ENCODE data around the gene CSAD. TPM values are rescaled to one million over a fixed set of nuclear protein-coding genes. Genes with fewer than 3 reads are reported as not detected.

Gene CSAD
- total RNA-seq, 1 experiment from 2014 or later: 32.3 TPM

DNA sequence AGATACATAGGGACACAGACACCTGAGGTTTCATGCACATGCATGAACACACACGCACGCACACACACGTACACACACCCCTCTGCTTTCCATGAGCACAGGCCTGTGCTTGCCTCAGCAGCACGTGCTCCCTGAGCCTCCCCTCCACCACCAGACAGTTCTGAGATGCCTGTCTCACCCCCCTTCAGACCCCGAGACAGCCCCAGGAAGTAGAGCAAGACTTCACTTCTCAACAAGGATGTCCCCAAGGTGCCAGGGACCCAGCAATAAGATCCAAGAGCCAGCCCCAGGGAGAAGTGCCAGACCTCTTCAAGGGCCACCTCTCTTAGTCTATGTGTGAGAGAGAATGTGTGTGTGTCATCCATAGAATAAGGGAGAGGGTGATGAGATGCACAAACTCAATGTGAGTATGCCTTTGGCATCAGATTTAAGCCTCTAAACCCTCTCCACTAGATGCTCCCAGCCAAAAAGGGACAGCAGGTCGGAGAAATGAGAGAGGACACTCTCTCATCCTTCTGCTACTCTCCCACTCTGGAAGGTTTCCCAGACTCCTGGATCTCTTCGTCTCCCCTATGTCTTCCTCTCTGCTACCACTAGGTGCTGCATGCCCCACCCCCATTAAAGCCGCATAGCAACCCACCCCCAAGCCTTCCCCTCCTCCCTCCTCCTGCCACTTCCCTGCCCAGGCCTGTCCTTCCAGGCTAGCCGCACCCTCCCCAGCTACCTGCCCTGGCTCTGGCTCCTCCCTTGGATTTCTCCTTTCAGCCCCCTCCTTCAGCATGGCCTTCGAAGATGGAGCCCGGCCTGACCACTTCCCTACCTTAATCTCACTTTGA lies 43.6 kb upstream of the CSAD start:
- Histone ChIP-seq H3K27me3 (replicated peaks; ENCODE audit: insufficient read depth, low read depth, low read length, poor library complexity) (no peaks in the 10 kb centered on the region), H3K36me3 (ENCODE audit: insufficient read depth, low read length, poor library complexity, severe bottlenecking) (no peaks in the 10 kb centered on the region), H3K4me3 (ENCODE audit: low read depth, low read length, poor library complexity, severe bottlenecking) (no peak overlapping the region), H3K4me1 (ENCODE audit: insufficient read depth, low read length, poor library complexity, severe bottlenecking) (peaks cover 43% of the 10 kb centered on the region), H3K9me3 (ENCODE audit: low read depth, low read length, poor library complexity, severe bottlenecking) (no peaks in the 10 kb centered on the region), H3K27ac (ENCODE audit: low read depth, low read length, poor library complexity, severe bottlenecking) (peak overlapping the region; percentile 53)
- intact Hi-C loops (cut with micrococcal nuclease; ENCODE audit: unreplicated experiment): loop anchor here (5.0 kb wide), 1 partner anchor 43 kb away; the partner anchor contains the start of gene ESPL1
- DNase-seq (ENCODE audit: low spot score): peak; percentile 50
- TF ChIP-seq, protein P1, sequence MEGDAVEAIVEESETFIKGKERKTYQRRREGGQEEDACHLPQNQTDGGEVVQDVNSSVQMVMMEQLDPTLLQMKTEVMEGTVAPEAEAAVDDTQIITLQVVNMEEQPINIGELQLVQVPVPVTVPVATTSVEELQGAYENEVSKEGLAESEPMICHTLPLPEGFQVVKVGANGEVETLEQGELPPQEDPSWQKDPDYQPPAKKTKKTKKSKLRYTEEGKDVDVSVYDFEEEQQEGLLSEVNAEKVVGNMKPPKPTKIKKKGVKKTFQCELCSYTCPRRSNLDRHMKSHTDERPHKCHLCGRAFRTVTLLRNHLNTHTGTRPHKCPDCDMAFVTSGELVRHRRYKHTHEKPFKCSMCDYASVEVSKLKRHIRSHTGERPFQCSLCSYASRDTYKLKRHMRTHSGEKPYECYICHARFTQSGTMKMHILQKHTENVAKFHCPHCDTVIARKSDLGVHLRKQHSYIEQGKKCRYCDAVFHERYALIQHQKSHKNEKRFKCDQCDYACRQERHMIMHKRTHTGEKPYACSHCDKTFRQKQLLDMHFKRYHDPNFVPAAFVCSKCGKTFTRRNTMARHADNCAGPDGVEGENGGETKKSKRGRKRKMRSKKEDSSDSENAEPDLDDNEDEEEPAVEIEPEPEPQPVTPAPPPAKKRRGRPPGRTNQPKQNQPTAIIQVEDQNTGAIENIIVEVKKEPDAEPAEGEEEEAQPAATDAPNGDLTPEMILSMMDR (conservative IDR thresholded peaks at IDR 0.05; ENCODE audit: low read depth, low read length): peak; percentile 35; the same call in 1 of the 2 replicates
- TF ChIP-seq EZH2 (IDR thresholded peaks at IDR 0.05; ENCODE audit: borderline replicate concordance, low read depth, low read length, poor library complexity, severe bottlenecking): no peak
- ChIA-PET CTCF (no interaction called here), POLR2A (ENCODE audit: low non-redundant PET) (no interaction called here)
- BruUV-seq (replicated peaks): no TSS peak

DNA sequence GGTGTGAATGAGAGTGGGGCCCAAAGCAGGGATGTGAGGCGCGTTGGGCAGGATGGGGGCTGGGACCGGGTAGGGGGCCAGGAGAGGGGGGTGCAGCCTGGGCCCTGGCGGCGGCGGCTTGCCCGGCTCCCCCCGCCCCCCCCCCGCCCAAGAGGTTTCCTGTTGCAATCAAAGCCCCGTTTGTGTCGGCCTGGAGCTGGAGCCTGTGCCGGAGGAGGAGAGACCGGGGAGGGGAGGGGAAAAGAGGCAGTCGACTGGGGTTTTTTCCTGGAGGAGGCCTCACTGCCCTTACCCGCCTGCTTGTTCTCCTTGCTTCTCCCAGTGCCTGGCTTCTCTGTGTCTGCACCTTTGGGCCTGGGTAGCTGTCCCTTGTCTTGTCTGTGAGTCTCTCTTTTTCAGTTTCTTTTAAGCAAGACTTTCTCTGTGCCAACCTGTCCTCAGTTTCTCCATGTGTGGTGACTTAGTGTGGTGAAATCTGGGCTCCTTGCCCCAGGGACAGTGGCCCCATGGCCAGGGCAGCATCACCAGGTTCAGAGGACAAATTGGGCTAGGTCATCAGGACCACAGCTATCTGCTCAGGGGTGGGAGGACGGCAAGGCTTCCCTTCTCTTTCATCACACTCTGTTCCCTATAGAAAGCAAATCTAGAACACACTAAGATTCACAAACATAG lies 42.8 kb upstream of the CSAD start:
- intact Hi-C loops (cut with micrococcal nuclease; ENCODE audit: unreplicated experiment): loop anchor here (5.0 kb wide), 1 partner anchor 44 kb away; the partner anchor contains the start of gene ESPL1
- peak overlapping the region; percentile 57 for H3K27ac ChIP-seq (ENCODE audit: low read depth, low read length, poor library complexity, severe bottlenecking)
- no peaks in the 10 kb centered on the region for H3K9me3 ChIP-seq (ENCODE audit: low read depth, low read length, poor library complexity, severe bottlenecking)
- DNase-seq (ENCODE audit: low spot score): peak; percentile 50
- no peaks in the 10 kb centered on the region for H3K36me3 ChIP-seq (ENCODE audit: insufficient read depth, low read length, poor library complexity, severe bottlenecking)
- BruUV-seq (replicated peaks): no TSS peak
- no peaks in the 10 kb centered on the region for H3K27me3 ChIP-seq (replicated peaks; ENCODE audit: insufficient read depth, low read depth, low read length, poor library complexity)
- ChIA-PET CTCF (interaction anchor here (0.5 kb wide), 1 partner anchor 10 kb away, joined by 4 read pairs; no protein-coding TSS in a partner anchor), POLR2A (ENCODE audit: low non-redundant PET) (no interaction called here)
- H3K4me3 ChIP-seq (ENCODE audit: low read depth, low read length, poor library complexity, severe bottlenecking): no peak overlapping the region
- peaks cover 50% of the 10 kb centered on the region for H3K4me1 ChIP-seq (ENCODE audit: insufficient read depth, low read length, poor library complexity, severe bottlenecking)
- no peak for TF ChIP-seq EZH2 (IDR thresholded peaks at IDR 0.05; ENCODE audit: borderline replicate concordance, low read depth, low read length, poor library complexity, severe bottlenecking)
- TF ChIP-seq, protein P1 (conservative IDR thresholded peaks at IDR 0.05; ENCODE audit: low read depth, low read length): no peak

DNA sequence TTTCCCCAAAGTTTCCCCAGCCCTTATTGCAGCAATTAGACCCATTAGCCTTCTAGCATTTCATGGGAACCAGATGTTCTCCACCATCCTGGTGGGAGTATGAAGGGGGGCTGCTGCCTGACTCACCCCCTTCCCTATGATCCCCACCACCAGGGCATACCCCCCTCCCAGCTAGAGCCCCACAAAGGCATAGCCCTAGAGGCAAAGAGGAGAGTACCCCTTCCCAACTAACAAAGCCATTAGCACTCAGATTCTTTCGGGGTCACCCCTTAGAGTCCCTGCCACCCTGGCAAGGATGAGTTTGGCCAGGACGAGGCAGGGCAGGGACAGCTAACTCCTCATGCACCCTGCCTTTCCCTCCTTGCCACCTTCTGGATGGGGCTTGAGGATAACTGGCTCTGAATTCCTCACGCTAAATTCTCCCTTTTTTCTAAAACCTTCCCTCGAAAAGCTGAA lies 42.1 kb upstream of the CSAD start:
- no peaks in the 10 kb centered on the region for H3K36me3 ChIP-seq (ENCODE audit: insufficient read depth, low read length, poor library complexity, severe bottlenecking)
- no peaks in the 10 kb centered on the region for H3K27me3 ChIP-seq (replicated peaks; ENCODE audit: insufficient read depth, low read depth, low read length, poor library complexity)
- no peaks in the 10 kb centered on the region for H3K9me3 ChIP-seq (ENCODE audit: low read depth, low read length, poor library complexity, severe bottlenecking)
- DNase-seq (ENCODE audit: low spot score): no peak
- no peak for TF ChIP-seq EZH2 (IDR thresholded peaks at IDR 0.05; ENCODE audit: borderline replicate concordance, low read depth, low read length, poor library complexity, severe bottlenecking)
- TF ChIP-seq, protein P1 (conservative IDR thresholded peaks at IDR 0.05; ENCODE audit: low read depth, low read length): no peak
- ChIA-PET CTCF (no interaction called here), POLR2A (ENCODE audit: low non-redundant PET) (no interaction called here)
- BruUV-seq (replicated peaks): no TSS peak
- peaks cover 57% of the 10 kb centered on the region for H3K4me1 ChIP-seq (ENCODE audit: insufficient read depth, low read length, poor library complexity, severe bottlenecking)
- H3K27ac ChIP-seq (ENCODE audit: low read depth, low read length, poor library complexity, severe bottlenecking): peak overlapping the region; percentile 57
- H3K4me3 ChIP-seq (ENCODE audit: low read depth, low read length, poor library complexity, severe bottlenecking): no peak overlapping the region
- intact Hi-C loops (cut with micrococcal nuclease; ENCODE audit: unreplicated experiment): loop anchor here (5.0 kb wide), 1 partner anchor 44 kb away; the partner anchor contains the start of gene ESPL1
